Karpas-422 (cell line): Measurements from ENCODE around the gene PSKH1. TPM values are rescaled to one million over a fixed set of nuclear protein-coding genes. Genes with fewer than 3 reads are reported as not detected.

Experiments
- DNase-seq: peaks from one replicate; pipeline ENCODE4 v3.0.0-alpha.2; 2015
- H2AFZ ChIP-seq: fragments of 200-600 bp; sonication (generic); 2 replicates; pipeline ENCODE4 v1.6.1; 2014; ENCODE audit warnings: antibody characterized with exemption, low read length, mixed read lengths
- H3K27ac ChIP-seq: fragments of 200-600 bp; sonication (generic); 2 replicates; pipeline ENCODE4 v1.5.1; 2014; ENCODE audit warnings: mild to moderate bottlenecking, low read length, moderate library complexity
- H3K27me3 ChIP-seq: fragments of 200-600 bp; sonication (generic); 2 replicates; pipeline ENCODE4 v1.6.1; 2014; ENCODE audit warnings: low read length, mixed read lengths
- H3K36me3 ChIP-seq: fragments of 200-600 bp; sonication (generic); 2 replicates; pipeline ENCODE4 v1.6.1; 2014; ENCODE audit warnings: low read length, mixed read lengths; ENCODE audit not compliant: insufficient read depth
- H3K4me1 ChIP-seq: fragments of 200-600 bp; sonication (generic); 2 replicates; pipeline ENCODE4 v1.6.1; 2014; ENCODE audit warnings: mild to moderate bottlenecking, low read length, mixed read lengths
- H3K4me2 ChIP-seq: fragments of 200-600 bp; sonication (generic); 2 replicates; pipeline ENCODE4 v1.6.1; 2014; ENCODE audit warnings: low read length, low read depth, mild to moderate bottlenecking; ENCODE audit not compliant: poor library complexity, severe bottlenecking
- H3K4me3 ChIP-seq: fragments of 200-600 bp; sonication (generic); 2 replicates; pipeline ENCODE4 v1.5.1; 2014; ENCODE audit warnings: mild to moderate bottlenecking, antibody characterized with exemption, low read length, mixed read lengths
- H3K79me2 ChIP-seq: fragments of 200-600 bp; sonication (generic); 2 replicates; pipeline ENCODE4 v1.6.1; 2014; ENCODE audit warnings: mild to moderate bottlenecking, low read length, mixed read lengths
- H3K9ac ChIP-seq: fragments of 200-600 bp; sonication (generic); 2 replicates; pipeline ENCODE4 v1.6.0; 2014; ENCODE audit warnings: low read length
- H3K9me2 ChIP-seq: fragments of 200-600 bp; sonication (generic), shearing (Covaris generic); replicated peaks from 2 replicates; pipeline ENCODE4 v1.6.0; 2014; ENCODE audit warnings: mild to moderate bottlenecking, low read length, moderate library complexity; ENCODE audit not compliant: insufficient read depth
- H3K9me3 ChIP-seq: fragments of 300-700, 200-600 bp; sonication (generic); 2 replicates; pipeline ENCODE4 v1.6.1; 2014; ENCODE audit warnings: low read length, mixed read lengths
- H4K20me1 ChIP-seq: fragments of 200-600 bp; sonication (generic); 2 replicates; pipeline ENCODE4 v1.6.1; 2014; ENCODE audit warnings: mild to moderate bottlenecking, antibody characterized with exemption, low read length, low read depth; ENCODE audit not compliant: insufficient read depth
- total RNA-seq: library from RNA; depleted of rRNA; stranded (reverse); fragments of >200 nt; shearing (Covaris generic); gene quantifications from 2 replicates; pipeline ENCODE4 v1.2.3, GENCODE V29; 2014; ENCODE audit warnings: low replicate concordance

The PSKH1 gene
- total RNA-seq, 1 experiment from 2014 or later = 7.2 TPM

DNA sequence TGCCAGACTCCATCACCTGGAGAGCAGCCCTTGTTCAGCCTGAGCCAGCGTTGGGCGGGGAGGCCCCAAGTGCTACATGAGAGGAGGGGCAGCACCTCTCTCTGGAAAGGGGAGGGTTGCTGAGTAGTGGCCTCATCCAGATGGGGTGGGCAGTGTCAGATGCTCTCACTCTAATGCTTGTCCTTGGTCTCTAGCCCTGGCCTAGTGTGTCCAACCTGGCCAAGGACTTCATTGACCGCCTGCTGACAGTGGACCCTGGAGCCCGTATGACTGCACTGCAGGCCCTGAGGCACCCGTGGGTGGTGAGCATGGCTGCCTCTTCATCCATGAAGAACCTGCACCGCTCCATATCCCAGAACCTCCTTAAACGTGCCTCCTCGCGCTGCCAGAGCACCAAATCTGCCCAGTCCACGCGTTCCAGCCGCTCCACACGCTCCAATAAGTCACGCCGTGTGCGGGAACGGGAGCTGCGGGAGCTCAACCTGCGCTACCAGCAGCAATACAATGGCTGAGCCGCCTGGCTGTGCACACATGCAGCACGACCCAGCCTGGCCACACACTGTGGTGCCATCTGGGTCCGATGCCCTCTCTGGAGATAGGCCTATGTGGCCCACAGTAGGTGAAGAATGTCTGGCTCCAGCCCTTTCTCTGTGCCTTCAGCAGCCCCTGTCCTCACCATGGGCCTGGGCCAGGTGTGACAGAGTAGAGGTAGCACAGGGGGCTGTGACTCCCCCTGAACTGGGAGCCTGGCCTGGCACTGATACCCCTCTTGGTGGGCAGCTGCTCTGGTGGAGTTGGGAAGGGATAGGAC is 34.3 kb downstream of the PSKH1 start:
- no peaks in the 10 kb centered on the region for H3K27me3 ChIP-seq
- H3K27ac ChIP-seq = no peak overlapping the region
- H3K9ac ChIP-seq = no peak overlapping the region
- no peaks in the 10 kb centered on the region for H3K36me3 ChIP-seq
- no peak overlapping the region for H3K4me2 ChIP-seq
- no peaks in the 10 kb centered on the region for H3K9me2 ChIP-seq
- no peaks in the 10 kb centered on the region for H4K20me1 ChIP-seq
- H3K4me3 ChIP-seq = no peak overlapping the region
- H3K79me2 ChIP-seq = no peaks in the 10 kb centered on the region; the same call in 1 of the 2 replicates
- peak; percentile 42 for DNase-seq
- no peaks in the 10 kb centered on the region for H3K9me3 ChIP-seq
- H3K4me1 ChIP-seq = peaks cover 12% of the 10 kb centered on the region
- no peak overlapping the region for H2AFZ ChIP-seq

DNA sequence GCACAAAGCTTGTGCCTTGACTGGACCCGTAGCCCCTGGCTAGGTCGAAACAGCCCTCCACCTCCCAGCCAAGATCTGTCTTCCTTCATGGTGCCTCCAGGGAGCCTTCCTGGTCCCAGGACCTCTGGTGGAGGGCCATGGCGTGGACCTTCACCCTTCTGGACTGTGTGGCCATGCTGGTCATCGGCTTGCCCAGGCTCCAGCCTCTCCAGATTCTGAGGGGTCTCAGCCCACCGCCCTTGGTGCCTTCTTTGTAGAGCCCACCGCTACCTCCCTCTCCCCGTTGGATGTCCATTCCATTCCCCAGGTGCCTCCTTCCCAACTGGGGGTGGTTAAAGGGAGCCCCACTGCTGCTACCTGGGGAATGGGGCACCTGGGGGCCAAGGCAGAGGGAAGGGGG is 35.1 kb downstream of the PSKH1 start:
- Histone ChIP-seq H3K27me3 (no peaks in the 10 kb centered on the region), H3K27ac (no peak overlapping the region), H3K4me2 (no peak overlapping the region), H2AFZ (no peak overlapping the region), H4K20me1 (no peaks in the 10 kb centered on the region), H3K9me3 (no peaks in the 10 kb centered on the region), H3K9me2 (no peaks in the 10 kb centered on the region), H3K4me3 (no peak overlapping the region), H3K4me1 (peaks cover 12% of the 10 kb centered on the region), H3K79me2 (no peaks in the 10 kb centered on the region; the same call in 1 of the 2 replicates), H3K9ac (no peak overlapping the region), H3K36me3 (no peaks in the 10 kb centered on the region)
- peak; percentile 41 for DNase-seq

DNA sequence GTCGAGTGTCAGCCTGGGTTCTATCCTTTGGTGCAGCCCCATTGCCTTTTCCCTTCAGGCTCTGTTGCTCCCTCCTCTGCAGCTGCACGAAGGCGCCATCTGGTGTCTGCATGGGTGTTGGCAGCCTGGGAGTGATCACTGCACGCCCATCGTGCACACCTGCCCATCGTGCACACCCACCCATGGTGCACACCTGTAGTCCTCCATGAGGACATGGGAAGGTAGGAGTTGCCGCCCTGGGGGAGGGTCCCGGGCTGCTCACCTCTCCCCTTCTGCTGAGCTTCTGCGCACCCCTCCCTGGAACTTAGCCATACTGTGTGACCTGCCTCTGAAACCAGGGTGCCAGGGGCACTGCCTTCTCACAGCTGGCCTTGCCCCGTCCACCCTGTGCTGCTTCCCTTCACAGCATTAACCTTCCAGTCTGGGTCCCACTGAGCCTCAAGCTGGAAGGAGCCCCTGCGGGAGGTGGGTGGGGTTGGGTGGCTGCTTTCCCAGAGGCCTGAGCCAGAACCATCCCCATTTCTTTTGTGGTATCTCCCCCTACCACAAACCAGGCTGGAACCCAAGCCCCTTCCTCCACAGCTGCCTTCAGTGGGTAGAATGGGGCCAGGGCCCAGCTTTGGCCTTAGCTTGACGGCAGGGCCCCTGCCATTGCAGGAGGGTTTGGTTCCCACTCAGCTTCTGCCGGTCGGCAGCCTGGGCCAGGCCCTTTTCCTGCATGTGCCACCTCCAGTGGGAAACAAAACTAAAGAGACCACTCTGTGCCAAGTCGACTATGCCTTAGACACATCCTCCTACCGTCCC is 35.7 kb downstream of the PSKH1 start:
- Histone ChIP-seq H3K4me3 (no peak overlapping the region), H2AFZ (no peak overlapping the region), H3K36me3 (peaks cover 4% of the 10 kb centered on the region; the same call in 1 of the 2 replicates), H3K9ac (no peak overlapping the region), H3K27me3 (no peaks in the 10 kb centered on the region), H3K4me1 (peaks cover 12% of the 10 kb centered on the region), H3K4me2 (no peak overlapping the region), H3K27ac (no peak overlapping the region), H3K79me2 (no peaks in the 10 kb centered on the region; the same call in 1 of the 2 replicates), H3K9me2 (no peaks in the 10 kb centered on the region), H3K9me3 (no peaks in the 10 kb centered on the region), H4K20me1 (no peaks in the 10 kb centered on the region)
- peak; percentile 93 for DNase-seq

DNA sequence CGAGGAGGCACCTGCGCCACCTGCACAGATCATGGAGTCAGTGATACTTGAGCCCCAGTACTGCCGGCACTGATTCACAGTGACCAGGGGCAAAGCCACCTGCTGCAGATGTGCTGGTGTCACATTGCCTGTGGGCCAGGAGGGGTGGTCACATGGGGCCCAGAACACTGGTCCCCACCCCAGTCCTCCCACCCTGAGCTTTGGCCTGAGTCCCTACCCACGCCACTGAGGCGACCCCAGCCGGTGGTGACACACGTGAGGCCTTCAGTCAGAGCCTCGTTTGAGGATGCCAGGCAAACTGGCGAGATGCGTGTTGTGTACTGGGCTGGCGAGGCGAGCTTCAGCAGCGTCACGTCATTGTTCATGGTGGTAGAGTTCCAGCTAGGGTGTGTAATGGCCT is 37.1 kb downstream of the PSKH1 start:
- no peak for DNase-seq
- Histone ChIP-seq H2AFZ (no peak overlapping the region), H4K20me1 (no peaks in the 10 kb centered on the region), H3K27ac (no peak overlapping the region), H3K9ac (no peak overlapping the region), H3K4me3 (no peak overlapping the region), H3K4me2 (no peak overlapping the region), H3K9me3 (no peaks in the 10 kb centered on the region), H3K9me2 (no peaks in the 10 kb centered on the region), H3K27me3 (no peaks in the 10 kb centered on the region), H3K36me3 (peaks cover 18% of the 10 kb centered on the region; the same call in 1 of the 2 replicates), H3K79me2 (peaks cover 6% of the 10 kb centered on the region), H3K4me1 (peaks cover 23% of the 10 kb centered on the region)

DNA sequence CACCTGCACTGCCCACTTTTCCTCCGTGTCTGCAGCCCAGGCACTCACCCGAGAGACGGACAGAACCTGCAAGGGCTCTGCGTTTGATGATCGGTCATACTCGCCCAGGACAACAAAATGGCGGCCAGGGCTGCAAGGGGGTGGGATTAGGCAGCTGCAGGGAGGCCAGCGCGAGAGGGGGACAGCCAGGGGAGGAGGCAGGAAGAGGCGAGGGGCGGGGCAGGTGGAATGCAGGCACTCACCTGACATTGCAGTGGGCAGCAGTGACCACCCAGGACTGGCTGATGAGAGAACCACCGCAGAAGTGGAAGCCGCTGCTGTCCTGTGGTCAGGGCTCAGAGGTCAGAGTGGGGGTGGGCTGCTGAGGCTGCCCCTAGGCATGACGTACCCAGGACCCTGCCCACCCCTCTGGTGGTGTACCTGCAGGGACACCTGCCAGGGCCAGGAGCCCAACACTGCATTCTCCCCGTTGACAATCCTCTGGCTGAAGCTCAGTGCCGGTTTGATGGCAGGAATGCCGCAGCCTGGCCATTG is 37.7 kb downstream of the PSKH1 start:
- Histone ChIP-seq H3K4me2 (no peak overlapping the region), H3K9ac (no peak overlapping the region), H3K9me3 (no peaks in the 10 kb centered on the region), H3K27me3 (no peaks in the 10 kb centered on the region), H3K4me1 (peaks cover 26% of the 10 kb centered on the region), H3K27ac (no peak overlapping the region), H3K36me3 (peaks cover 19% of the 10 kb centered on the region; the same call in 1 of the 2 replicates), H3K79me2 (peaks cover 9% of the 10 kb centered on the region), H3K4me3 (no peak overlapping the region), H2AFZ (no peak overlapping the region), H3K9me2 (no peaks in the 10 kb centered on the region), H4K20me1 (no peaks in the 10 kb centered on the region)
- no peak for DNase-seq

DNA sequence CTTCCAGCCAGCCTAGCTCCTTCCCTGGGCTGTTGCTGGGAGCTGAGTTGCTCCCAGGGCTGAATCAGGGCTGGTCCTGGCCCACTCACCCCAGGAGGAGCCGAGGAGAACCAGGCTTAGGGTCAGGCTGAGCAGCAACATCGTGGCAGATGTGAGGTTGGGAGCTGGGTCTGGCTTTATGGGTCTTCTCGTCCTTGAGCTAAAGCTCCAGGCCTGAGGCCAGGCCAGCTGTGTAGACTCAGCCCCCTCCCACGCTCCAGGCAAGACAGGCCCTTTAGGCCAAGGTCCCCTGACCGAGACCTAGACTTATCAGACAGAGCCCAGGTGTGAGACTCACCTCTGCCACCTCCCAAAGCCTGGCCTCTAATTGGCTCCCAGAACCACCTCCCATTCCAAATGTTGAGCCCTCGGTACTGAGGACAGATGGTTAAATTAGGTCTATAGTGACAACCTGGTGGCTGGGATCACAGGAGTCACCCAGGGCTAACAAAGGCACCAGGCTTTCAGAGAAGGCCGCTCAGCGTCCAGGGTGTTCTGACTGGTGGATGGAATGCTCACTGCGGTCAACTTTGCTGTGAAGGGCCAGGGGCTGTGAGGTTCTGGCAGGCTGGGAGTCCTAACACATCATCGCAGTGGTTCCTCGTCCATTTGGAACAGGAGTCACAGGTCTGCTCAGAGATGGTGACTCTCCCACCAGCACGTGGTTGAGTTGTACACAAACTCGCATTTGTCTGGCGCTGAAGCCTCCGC is 38.8 kb downstream of the PSKH1 start, which contains the start of gene CTRL:
TSS of gene CTRL (minus strand) at position 151 of the 750 bp plus-strand sequence. CDS start at position 141, 10 bp downstream.
- H3K4me2 ChIP-seq = no peak within 1 kb of the TSS
- peak; percentile 39 for DNase-seq
- no peaks in the 10 kb centered on the region for H3K27me3 ChIP-seq
- peaks cover 19% of the 10 kb centered on the region for H3K79me2 ChIP-seq
- peaks cover 15% of the 10 kb centered on the region for H3K4me1 ChIP-seq
- no peaks in the 10 kb centered on the region for H4K20me1 ChIP-seq
- H3K9ac ChIP-seq = no peak within 1 kb of the TSS
- H3K27ac ChIP-seq = no peak within 1 kb of the TSS
- no peak within 1 kb of the TSS for H3K4me3 ChIP-seq
- no peaks in the 10 kb centered on the region for H3K9me3 ChIP-seq
- peaks cover 19% of the 10 kb centered on the region; the same call in 1 of the 2 replicates for H3K36me3 ChIP-seq
- no peak within 1 kb of the TSS for H2AFZ ChIP-seq
- no peaks in the 10 kb centered on the region for H3K9me2 ChIP-seq

DNA sequence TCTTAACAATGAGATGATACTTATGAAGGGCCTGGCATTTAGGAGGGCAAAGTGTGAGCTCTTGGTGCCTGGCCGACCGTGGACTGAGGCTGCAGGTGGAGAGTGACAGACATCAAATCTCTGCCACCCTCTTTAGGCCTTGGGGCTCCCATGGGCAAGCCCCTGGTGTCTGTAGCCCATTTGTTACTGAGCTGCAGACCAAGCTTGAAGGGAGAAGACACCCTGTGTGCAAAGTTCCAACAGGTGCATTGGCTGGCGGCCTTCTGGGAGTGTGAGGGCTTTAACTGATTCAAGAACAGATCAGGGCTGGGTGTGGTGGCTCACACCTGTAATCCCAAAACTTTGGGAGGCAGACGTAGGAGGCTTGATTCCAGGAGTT is 39.4 kb downstream of the PSKH1 start:
- no peaks in the 10 kb centered on the region for H3K27me3 ChIP-seq
- H3K36me3 ChIP-seq = peaks cover 19% of the 10 kb centered on the region; the same call in 1 of the 2 replicates
- H4K20me1 ChIP-seq = no peaks in the 10 kb centered on the region
- H3K27ac ChIP-seq = no peak overlapping the region
- H3K9me3 ChIP-seq = no peaks in the 10 kb centered on the region
- no peak for DNase-seq
- no peak overlapping the region for H2AFZ ChIP-seq
- H3K9ac ChIP-seq = no peak overlapping the region
- peaks cover 20% of the 10 kb centered on the region for H3K4me1 ChIP-seq
- no peak overlapping the region for H3K4me3 ChIP-seq
- H3K79me2 ChIP-seq = peaks cover 24% of the 10 kb centered on the region
- H3K4me2 ChIP-seq = no peak overlapping the region
- H3K9me2 ChIP-seq = no peaks in the 10 kb centered on the region
